K562 (cell line): ENCODE results near the gene L3HYPDH. TPM values are rescaled to one million over a fixed set of nuclear protein-coding genes. Genes with fewer than 3 reads are reported as not detected.

ENCODE experiments used
- ATAC-seq: fragments of 200-7000 bp; cut with Tn5 transposase; 3 replicates; pipeline ENCODE4 v1.9.1; 2020; ENCODE audit warnings: moderate library complexity
- BruUV-seq: library from RNA; stranded (reverse); fragments of 400-500 nt; replicated peaks from 2 replicates; lab custom pipeline; 2021; lab: Mats Ljungman, UMichigan
- CTCF ChIA-PET: fragments of 300-600 bp; formaldehyde crosslinking; extraction: SDS; loops from one replicate; lab custom pipeline; 2021; ENCODE audit warnings: low intra/inter-chr PET ratio; lab: Yijun Ruan, JAX
- POLR2A ChIA-PET: fragments of 300-600, 350-650 bp; sonication (Branson Sonifier 250); formaldehyde crosslinking; extraction: SDS; loops from one replicate; lab custom pipeline; 2021; ENCODE audit warnings: antibody characterized with exemption, inconsistent platforms; lab: Yijun Ruan, JAX
- DNase-seq, 4 experiments: peaks; one replicate each; pipeline versions ENCODE4 v3.0.0 to v3.0.0-alpha.2; 2011 to 2018; ENCODE audit warnings: low spot score in 3 of 4, mixed read lengths in 3 of 4; ENCODE audit errors: extremely low read depth in 1 of 4
- FAIRE-seq: peaks from 2 replicates; lab custom pipeline; 2011; peaks lifted over from hg19 to GRCh38; lab: Jason Lieb, UNC
- H2AFZ ChIP-seq: 2 replicates; pipeline ENCODE4 v1.6.0; 2011; ENCODE audit warnings: low read depth, low read length, control low read depth, inconsistent platforms
- H3K27ac ChIP-seq: fragments of 200-600 bp; 3 replicates; pipeline ENCODE4 v1.8.0; 2011; ENCODE audit warnings: low read depth, mild to moderate bottlenecking, control low read depth, inconsistent platforms, low read length, moderate library complexity, mixed read lengths; ENCODE audit errors: extremely low read depth
- H3K27me3 ChIP-seq, 2 experiments: fragments of 300-600 bp in 1 of 2; 2 replicates in 1 of 2; 3 replicates in 1 of 2; pipeline versions ENCODE4 v1.6.0 to v1.8.0; 2011; ENCODE audit warnings: inconsistent platforms in 2 of 2, low read length in 2 of 2, mild to moderate bottlenecking in 1 of 2, mixed read lengths in 1 of 2, moderate library complexity in 1 of 2; ENCODE audit not compliant: control insufficient read depth in 2 of 2, insufficient read depth in 2 of 2
- H3K36me3 ChIP-seq: fragments of 300-600 bp; 3 replicates; pipeline ENCODE4 v1.8.0; 2011; ENCODE audit warnings: mild to moderate bottlenecking, low read length, inconsistent platforms; ENCODE audit not compliant: control insufficient read depth, insufficient read depth
- H3K4me1 ChIP-seq, 2 experiments: fragments of 200-600 bp in 1 of 2; replicated peaks in 1 of 2; 2 replicates in 1 of 2; 3 replicates in 1 of 2; pipeline versions ENCODE4 v1.5.1 to v1.8.0; 2011; ENCODE audit warnings: inconsistent platforms in 2 of 2, low read length in 2 of 2, mild to moderate bottlenecking in 1 of 2, mixed read lengths in 1 of 2, moderate library complexity in 1 of 2; ENCODE audit not compliant: control insufficient read depth in 2 of 2, insufficient read depth in 2 of 2
- H3K4me2 ChIP-seq: 2 replicates; pipeline ENCODE4 v1.6.1; 2011; ENCODE audit warnings: low read length, control low read depth, inconsistent platforms, mixed read lengths; ENCODE audit not compliant: insufficient read depth
- H3K4me3 ChIP-seq: fragments of 200-600 bp; sonication (generic), shearing (Covaris generic); 2 replicates; pipeline ENCODE4 v1.5.1; 2016; ENCODE audit warnings: control low read depth, inconsistent platforms
- H3K79me2 ChIP-seq: fragments of 200-600 bp; 3 replicates; pipeline ENCODE4 v1.8.0; 2011; ENCODE audit warnings: low read length, inconsistent platforms; ENCODE audit not compliant: control insufficient read depth, insufficient read depth
- H3K9ac ChIP-seq, 2 experiments: 2 replicates each; pipeline versions ENCODE4 v1.6.0 to v1.6.1; 2011; ENCODE audit warnings: low read depth in 2 of 2, low read length in 2 of 2, control low read depth in 1 of 2, inconsistent platforms in 1 of 2, mild to moderate bottlenecking in 1 of 2, mixed read lengths in 1 of 2; ENCODE audit not compliant: insufficient read depth in 1 of 2
- H3K9me1 ChIP-seq: one replicate; pipeline ENCODE4 v1.6.0; 2011; ENCODE audit warnings: inconsistent platforms, mild to moderate bottlenecking, low read length, moderate library complexity; ENCODE audit not compliant: control insufficient read depth, insufficient read depth
- H3K9me3 ChIP-seq: replicated peaks from 2 replicates; pipeline ENCODE4 v1.5.1; 2011; ENCODE audit warnings: low read depth, low read length, inconsistent platforms; ENCODE audit not compliant: control insufficient read depth, insufficient read depth
- H4K20me1 ChIP-seq: replicated peaks from 2 replicates; pipeline ENCODE4 v1.6.1; 2011; ENCODE audit warnings: low read length, inconsistent platforms, mixed read lengths; ENCODE audit not compliant: control insufficient read depth, insufficient read depth
- C11orf30 ChIP-seq: fragments of 450-650 bp; IDR thresholded peaks from 2 replicates; pipeline ENCODE4 v1.6.1; 2016; ENCODE audit warnings: low read depth, mild to moderate bottlenecking
- FOXK1 ChIP-seq: sonication (generic); formaldehyde crosslinking; IDR thresholded peaks from 2 replicates; pipeline ENCODE4 v1.8.0; 2022; ENCODE audit warnings: missing genetic modification reagents, mild to moderate bottlenecking, borderline replicate concordance
- FOXK2 ChIP-seq, 2 experiments: fragments of 450-650 bp; IDR thresholded peaks in 1 of 2; conservative IDR thresholded peaks in 1 of 2; 2 replicates each; pipeline ENCODE4 v1.6.1; 2016; ENCODE audit warnings: low read depth in 2 of 2, mild to moderate bottlenecking in 1 of 2
- GABPB2 ChIP-seq: fragments of 250-450 bp; sonication (Bioruptor Pico); conservative IDR thresholded peaks from 2 replicates; pipeline ENCODE4 v1.5.1; 2021; ENCODE audit warnings: mild to moderate bottlenecking
- HDAC8 ChIP-seq: fragments of 450-650 bp; IDR thresholded peaks from 2 replicates; pipeline ENCODE4 v1.6.1; 2016; ENCODE audit warnings: mild to moderate bottlenecking, missing genetic modification characterization, moderate library complexity, missing compliant biosample characterization
- KHSRP ChIP-seq: fragments of 450-650 bp; IDR thresholded peaks from 2 replicates; pipeline ENCODE4 v1.6.1; 2017
- MAFK ChIP-seq: IDR thresholded peaks from 2 replicates; pipeline ENCODE4 v1.6.1; 2011; ENCODE audit warnings: low read length, improper control_type of control experiment
- PHF20 ChIP-seq: fragments of 450-650 bp; IDR thresholded peaks from 2 replicates; pipeline ENCODE4 v1.6.1; 2018; ENCODE audit not compliant: partially characterized antibody
- RB1 ChIP-seq: fragments of 450-650 bp; IDR thresholded peaks from 2 replicates; pipeline ENCODE4 v1.6.1; 2017; ENCODE audit warnings: low read depth, mild to moderate bottlenecking
- SMAD3 ChIP-seq: fragments of 450-650 bp; formaldehyde crosslinking; conservative IDR thresholded peaks from 2 replicates; pipeline ENCODE4 v1.4.0; 2020; ENCODE audit warnings: mild to moderate bottlenecking
- SPI1 ChIP-seq: IDR thresholded peaks from 2 replicates; pipeline ENCODE4 v1.6.1; 2011; ENCODE audit warnings: low read depth, low read length, control low read depth, borderline replicate concordance
- WGBS: fragments of 100-300 bp; shearing (Covaris generic); methylation state at CpG from one replicate; pipeline ENCODE4 v1.1.6; 2016; ENCODE audit warnings: low coverage, mixed read lengths; ENCODE audit not compliant: insufficient coverage; ENCODE audit errors: missing lambda C conversion rate; 5-methylcytosine and 5-hydroxymethylcytosine counted together
- in situ Hi-C: fragments of 300-500 bp; cut with MboI; formaldehyde crosslinking; loops from 4 replicates; pipeline ENCODE4 v1.15.0; 2018; ENCODE audit warnings: inconsistent platforms, mixed read lengths
- intact Hi-C: fragments of 100-400 bp; cut with micrococcal nuclease; formaldehyde crosslinking; loops from 2 replicates; pipeline ENCODE4 v1.14.2; 2022
- polyA plus RNA-seq, 8 experiments: library from polyadenylated mRNA; depleted of rRNA in 4 of 8; stranded (reverse) in 5 of 8; unstranded in 3 of 8; fragments of >200 nt; fragmentation: Nextera tagmentation in 2 of 8; fragmentation: Illumina TruSeq in 1 of 8; extraction: Ambion mirVana in 2 of 8; extraction: Trizol in 1 of 8; gene quantifications; 2 replicates each; pipeline versions ENCODE4 v1.2.1 to v1.2.3, GENCODE V29; 2011 to 2014; ENCODE audit warnings: inconsistent platforms in 1 of 8, missing spikeins in 1 of 8
- total RNA-seq, 7 experiments: library from RNA; depleted of rRNA in 6 of 7; stranded (reverse); fragments of >200 nt in 6 of 7; fragmentation: Illumina TruSeq in 2 of 7; extraction: Trizol in 2 of 7; gene quantifications; 2 replicates each; pipeline versions ENCODE4 v1.2.1 to v1.2.3, GENCODE V29; 2011 to 2021; ENCODE audit warnings: low replicate concordance in 1 of 7
- TF ChIP-seq, protein P1 (sequence below): fragments of 450-650 bp; IDR thresholded peaks from 2 replicates; pipeline ENCODE4 v1.6.1; 2016; ENCODE audit warnings: low read depth
- TF ChIP-seq, protein P2 (sequence below), 2 experiments: fragments of 450-650 bp in 1 of 2; sonication (generic) in 1 of 2; formaldehyde crosslinking; conservative IDR thresholded peaks; 2 replicates each; pipeline versions ENCODE4 v1.4.0 to v1.8.1; 2020 to 2022; ENCODE audit warnings: mild to moderate bottlenecking in 1 of 2, missing genetic modification reagents in 1 of 2

The L3HYPDH gene
- total and polyA plus RNA-seq, 9 of the 15 experiments (the other 6 are each of a cell fraction or from before 2014, with no cell fraction given), result 12.8 to 36.5 (median 19.3) TPM

DNA sequence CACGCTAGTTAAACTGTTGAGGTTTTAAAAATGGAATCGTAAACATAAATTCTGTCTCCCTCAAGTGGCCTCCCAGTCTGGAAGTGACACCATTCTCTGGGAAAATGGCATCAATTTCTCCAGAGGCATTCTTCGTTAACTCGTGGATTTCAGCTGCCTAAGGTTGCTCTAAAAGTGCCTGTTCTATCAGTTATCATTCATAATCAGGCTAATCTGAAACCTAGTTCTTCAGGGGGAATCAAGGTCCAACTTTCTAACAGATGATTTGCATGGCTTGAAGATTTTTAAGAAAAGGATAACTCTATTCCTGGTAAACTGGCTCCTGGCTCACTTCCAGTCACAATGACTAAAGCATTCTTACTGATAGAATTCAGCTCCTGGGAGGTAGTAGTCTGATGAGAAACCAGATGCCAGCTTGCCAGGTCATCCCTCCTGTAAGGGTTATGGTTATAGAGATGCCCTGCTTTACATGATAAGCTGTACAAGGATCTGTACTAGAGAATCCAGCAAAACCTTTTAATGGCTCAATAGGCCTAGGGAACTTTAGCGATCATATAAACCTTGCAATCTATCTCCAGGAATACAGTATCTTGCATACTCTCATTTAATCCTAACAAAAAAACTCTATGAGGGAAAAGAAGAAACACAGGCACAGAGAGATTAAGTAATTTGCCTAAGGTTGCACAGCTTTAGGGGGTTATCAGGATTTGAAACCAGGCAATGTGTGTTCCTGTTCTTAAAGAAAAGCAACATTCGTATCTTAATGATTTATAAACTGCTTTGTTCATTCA is 1.5 kb downstream of the L3HYPDH start:
- peak; percentile 40 for FAIRE-seq
- ChIA-PET CTCF (no interaction called here), POLR2A (no interaction called here)
- Histone ChIP-seq H3K27ac (peak overlapping the region; percentile 93), H3K9me3 (no peaks in the 10 kb centered on the region), H3K9me1 (no peaks in the 10 kb centered on the region), H3K79me2 (peaks cover 73% of the 10 kb centered on the region), H3K4me2 (peak overlapping the region; percentile 98), H4K20me1 (no peaks in the 10 kb centered on the region; the same call in none of the 2 replicates), H3K9ac (peak overlapping the region; percentile 55 to 74), H2AFZ (peak overlapping the region; percentile 97; the same call in 1 of the 2 replicates), H3K4me1 (peaks cover 14 to 24% of the 10 kb centered on the region in 2 experiments; a peak in 4 of 5 replicates), H3K27me3 (no peaks in the 10 kb centered on the region), H3K36me3 (peaks cover 27% of the 10 kb centered on the region; the same call in 2 of the 3 replicates), H3K4me3 (peak overlapping the region; percentile 75)
- intact Hi-C loops, result no loop called here
- in situ Hi-C loops, result no loop called here
- peak; percentile 16 to 62 (median 22) for DNase-seq
- BruUV-seq, result TSS peak; percentile 61
- no peak for ATAC-seq
- WGBS, result 3% methylated on average over 6 of the region's 6 CpGs
- TF ChIP-seq, protein P1, sequence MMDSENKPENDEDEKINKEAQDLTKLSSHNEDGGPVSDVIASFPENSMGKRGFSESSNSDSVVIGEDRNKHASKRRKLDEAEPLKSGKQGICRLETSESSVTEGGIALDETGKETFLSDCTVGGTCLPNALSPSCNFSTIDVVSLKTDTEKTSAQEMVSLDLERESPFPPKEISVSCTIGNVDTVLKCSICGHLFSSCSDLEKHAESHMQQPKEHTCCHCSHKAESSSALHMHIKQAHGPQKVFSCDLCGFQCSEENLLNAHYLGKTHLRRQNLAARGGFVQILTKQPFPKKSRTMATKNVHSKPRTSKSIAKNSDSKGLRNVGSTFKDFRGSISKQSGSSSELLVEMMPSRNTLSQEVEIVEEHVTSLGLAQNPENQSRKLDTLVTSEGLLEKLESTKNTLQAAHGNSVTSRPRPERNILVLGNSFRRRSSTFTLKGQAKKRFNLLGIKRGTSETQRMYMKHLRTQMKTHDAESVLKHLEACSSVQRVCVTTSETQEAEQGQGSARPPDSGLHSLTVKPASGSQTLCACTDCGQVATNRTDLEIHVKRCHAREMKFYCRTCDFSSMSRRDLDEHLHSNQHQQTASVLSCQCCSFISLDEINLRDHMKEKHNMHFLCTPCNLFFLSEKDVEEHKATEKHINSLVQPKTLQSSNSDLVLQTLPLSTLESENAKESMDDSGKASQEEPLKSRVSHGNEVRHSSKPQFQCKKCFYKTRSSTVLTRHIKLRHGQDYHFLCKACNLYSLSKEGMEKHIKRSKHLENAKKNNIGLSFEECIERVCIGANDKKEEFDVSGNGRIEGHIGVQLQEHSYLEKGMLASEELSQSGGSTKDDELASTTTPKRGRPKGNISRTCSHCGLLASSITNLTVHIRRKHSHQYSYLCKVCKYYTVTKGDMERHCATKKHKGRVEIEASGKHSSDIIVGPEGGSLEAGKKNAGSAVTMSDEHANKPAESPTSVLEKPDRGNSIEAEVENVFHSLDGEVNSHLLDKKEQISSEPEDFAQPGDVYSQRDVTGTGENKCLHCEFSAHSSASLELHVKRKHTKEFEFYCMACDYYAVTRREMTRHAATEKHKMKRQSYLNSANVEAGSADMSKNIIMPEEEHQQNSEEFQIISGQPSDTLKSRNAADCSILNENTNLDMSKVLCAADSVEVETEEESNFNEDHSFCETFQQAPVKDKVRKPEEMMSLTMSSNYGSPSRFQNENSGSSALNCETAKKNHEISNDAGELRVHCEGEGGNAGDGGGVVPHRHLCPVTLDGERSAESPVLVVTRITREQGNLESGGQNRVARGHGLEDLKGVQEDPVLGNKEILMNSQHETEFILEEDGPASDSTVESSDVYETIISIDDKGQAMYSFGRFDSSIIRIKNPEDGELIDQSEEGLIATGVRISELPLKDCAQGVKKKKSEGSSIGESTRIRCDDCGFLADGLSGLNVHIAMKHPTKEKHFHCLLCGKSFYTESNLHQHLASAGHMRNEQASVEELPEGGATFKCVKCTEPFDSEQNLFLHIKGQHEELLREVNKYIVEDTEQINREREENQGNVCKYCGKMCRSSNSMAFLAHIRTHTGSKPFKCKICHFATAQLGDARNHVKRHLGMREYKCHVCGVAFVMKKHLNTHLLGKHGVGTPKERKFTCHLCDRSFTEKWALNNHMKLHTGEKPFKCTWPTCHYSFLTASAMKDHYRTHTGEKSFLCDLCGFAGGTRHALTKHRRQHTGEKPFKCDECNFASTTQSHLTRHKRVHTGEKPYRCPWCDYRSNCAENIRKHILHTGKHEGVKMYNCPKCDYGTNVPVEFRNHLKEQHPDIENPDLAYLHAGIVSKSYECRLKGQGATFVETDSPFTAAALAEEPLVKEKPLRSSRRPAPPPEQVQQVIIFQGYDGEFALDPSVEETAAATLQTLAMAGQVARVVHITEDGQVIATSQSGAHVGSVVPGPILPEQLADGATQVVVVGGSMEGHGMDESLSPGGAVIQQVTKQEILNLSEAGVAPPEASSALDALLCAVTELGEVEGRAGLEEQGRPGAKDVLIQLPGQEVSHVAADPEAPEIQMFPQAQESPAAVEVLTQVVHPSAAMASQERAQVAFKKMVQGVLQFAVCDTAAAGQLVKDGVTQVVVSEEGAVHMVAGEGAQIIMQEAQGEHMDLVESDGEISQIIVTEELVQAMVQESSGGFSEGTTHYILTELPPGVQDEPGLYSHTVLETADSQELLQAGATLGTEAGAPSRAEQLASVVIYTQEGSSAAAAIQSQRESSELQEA, result no peak
- TF ChIP-seq HDAC8 (no peak), MAFK (peak; percentile 54; the same call in 1 of the 2 replicates), GABPB2 (CRISPR knock-in tag) (no peak), SMAD3 (CRISPR knock-in tag) (no peak), SPI1 (no peak), RB1 (no peak), FOXK2 (conservative IDR thresholded peaks at IDR 0.05 in 1 of 2, IDR thresholded peaks at IDR 0.05 in 1 of 2; ENCODE audit: low read depth in 2 of 2) (no peak), PHF20 (no peak), FOXK1 (no peak), C11orf30 (peak; percentile 63), KHSRP (no peak)
- TF ChIP-seq, protein P2, sequence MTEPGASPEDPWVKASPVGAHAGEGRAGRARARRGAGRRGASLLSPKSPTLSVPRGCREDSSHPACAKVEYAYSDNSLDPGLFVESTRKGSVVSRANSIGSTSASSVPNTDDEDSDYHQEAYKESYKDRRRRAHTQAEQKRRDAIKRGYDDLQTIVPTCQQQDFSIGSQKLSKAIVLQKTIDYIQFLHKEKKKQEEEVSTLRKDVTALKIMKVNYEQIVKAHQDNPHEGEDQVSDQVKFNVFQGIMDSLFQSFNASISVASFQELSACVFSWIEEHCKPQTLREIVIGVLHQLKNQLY (CRISPR knock-in tag; conservative IDR thresholded peaks at IDR 0.05), result no peak
